GM12864 (cell line): ENCODE results near the gene WDFY2.

Experiments used
- DNase-seq: peaks from one replicate; pipeline ENCODE4 v3.0.0-alpha.2; 2011; ENCODE audit warnings: low read depth
- H3K4me3 ChIP-seq: 2 replicates; pipeline ENCODE4 v1.5.1; 2011; ENCODE audit warnings: mild to moderate bottlenecking, low read depth, low read length, control low read depth
- TF ChIP-seq, protein P1 (sequence below): IDR thresholded peaks from 2 replicates; pipeline ENCODE4 v1.5.1; 2011; ENCODE audit warnings: low read depth, mild to moderate bottlenecking, moderate library complexity, low read length, control low read depth, inconsistent platforms; ENCODE audit errors: missing control alignments

Gene WDFY2

GRCh38 chr13:51547425-51548176 lies 36.7 kb upstream of the WDFY2 start:
- no peak overlapping the region for H3K4me3 ChIP-seq
- TF ChIP-seq, protein P1, sequence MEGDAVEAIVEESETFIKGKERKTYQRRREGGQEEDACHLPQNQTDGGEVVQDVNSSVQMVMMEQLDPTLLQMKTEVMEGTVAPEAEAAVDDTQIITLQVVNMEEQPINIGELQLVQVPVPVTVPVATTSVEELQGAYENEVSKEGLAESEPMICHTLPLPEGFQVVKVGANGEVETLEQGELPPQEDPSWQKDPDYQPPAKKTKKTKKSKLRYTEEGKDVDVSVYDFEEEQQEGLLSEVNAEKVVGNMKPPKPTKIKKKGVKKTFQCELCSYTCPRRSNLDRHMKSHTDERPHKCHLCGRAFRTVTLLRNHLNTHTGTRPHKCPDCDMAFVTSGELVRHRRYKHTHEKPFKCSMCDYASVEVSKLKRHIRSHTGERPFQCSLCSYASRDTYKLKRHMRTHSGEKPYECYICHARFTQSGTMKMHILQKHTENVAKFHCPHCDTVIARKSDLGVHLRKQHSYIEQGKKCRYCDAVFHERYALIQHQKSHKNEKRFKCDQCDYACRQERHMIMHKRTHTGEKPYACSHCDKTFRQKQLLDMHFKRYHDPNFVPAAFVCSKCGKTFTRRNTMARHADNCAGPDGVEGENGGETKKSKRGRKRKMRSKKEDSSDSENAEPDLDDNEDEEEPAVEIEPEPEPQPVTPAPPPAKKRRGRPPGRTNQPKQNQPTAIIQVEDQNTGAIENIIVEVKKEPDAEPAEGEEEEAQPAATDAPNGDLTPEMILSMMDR: no peak
- no peak for DNase-seq

GRCh38 chr13:51549050-51549449 lies 35.2 kb upstream of the WDFY2 start:
- TF ChIP-seq, protein P1: no peak
- DNase-seq: peak; percentile 42
- H3K4me3 ChIP-seq: no peak overlapping the region

DNA sequence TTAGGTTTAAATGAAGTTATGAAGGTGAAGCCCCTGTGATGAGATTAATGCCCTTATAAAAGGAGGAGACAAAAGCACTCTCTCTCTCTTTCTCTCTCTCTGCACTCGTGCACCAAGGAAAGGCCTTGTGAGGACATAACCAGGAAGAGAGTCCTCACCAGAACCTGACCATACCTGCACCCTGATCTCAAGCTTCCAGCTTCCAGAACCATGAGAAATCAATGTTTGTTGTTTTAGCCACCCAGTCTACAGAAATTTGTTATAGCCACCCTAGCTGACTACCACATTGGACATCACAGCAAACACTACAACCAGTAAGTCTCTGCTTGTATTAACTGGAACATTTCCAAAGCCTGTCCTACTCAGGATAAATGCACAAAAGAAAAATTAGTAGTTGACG lies 34.7 kb upstream of the WDFY2 start:
- no peak overlapping the region for H3K4me3 ChIP-seq
- TF ChIP-seq, protein P1: no peak
- DNase-seq: no peak

- no peak overlapping the region for H3K4me3 ChIP-seq
- TF ChIP-seq, protein P1: no peak
- no peak for DNase-seq
Measured at GRCh38 chr13:51550151-51550550, 34.1 kb upstream of the WDFY2 start.

DNA sequence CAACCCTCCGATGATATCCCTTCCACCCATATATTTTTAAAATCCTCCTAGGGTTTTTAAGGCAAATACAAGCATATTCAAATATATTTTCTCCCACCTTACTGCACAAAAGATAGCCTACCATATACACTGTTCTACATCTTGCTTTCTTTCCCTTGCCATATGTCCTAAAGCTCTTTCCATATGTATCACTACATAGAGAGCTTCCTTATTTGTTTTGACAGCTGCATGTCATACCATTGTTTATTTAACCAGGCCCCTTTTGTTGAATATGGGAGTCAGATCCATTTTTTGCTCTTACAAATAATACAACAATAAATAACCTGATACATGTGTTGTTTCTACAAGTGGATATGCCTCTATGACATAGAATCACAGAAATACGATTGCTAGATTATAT lies 32.8 kb upstream of the WDFY2 start:
- H3K4me3 ChIP-seq: no peak overlapping the region
- TF ChIP-seq, protein P1: no peak
- DNase-seq: no peak

- H3K4me3 ChIP-seq: no peak overlapping the region
- DNase-seq: no peak
- TF ChIP-seq, protein P1: no peak
Measured at GRCh38 chr13:51552027-51552426, 32.2 kb upstream of the WDFY2 start.

DNA sequence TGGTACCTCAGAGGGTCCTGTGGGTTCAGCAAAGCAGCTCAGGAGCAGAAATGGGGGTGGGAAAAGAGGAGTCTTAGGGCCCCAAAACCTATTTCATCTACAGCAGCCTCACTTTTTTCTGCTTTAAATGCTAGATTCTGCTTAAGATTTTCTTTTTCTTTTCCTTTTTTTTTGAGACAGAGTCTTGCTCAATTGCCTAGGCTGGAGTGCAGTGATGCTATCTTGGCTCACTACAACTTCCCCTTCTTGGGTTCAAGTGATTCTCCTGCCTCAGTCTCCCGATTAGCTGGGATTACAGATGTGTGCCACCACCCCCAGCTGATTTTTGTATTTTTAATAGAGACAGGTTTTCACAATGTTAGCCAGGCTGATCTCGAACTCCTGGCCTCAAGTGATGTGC lies 30.7 kb upstream of the WDFY2 start:
- DNase-seq: no peak
- no peak overlapping the region for H3K4me3 ChIP-seq
- TF ChIP-seq, protein P1: no peak
